ENCODE measurements around the gene LRRC8E.
"Not testable (repeated sequence)": the region's sequence is repeated elsewhere in the genome, so short reads cannot be mapped to it uniquely, and the experiment has no call there.

The LRRC8E gene

DNA sequence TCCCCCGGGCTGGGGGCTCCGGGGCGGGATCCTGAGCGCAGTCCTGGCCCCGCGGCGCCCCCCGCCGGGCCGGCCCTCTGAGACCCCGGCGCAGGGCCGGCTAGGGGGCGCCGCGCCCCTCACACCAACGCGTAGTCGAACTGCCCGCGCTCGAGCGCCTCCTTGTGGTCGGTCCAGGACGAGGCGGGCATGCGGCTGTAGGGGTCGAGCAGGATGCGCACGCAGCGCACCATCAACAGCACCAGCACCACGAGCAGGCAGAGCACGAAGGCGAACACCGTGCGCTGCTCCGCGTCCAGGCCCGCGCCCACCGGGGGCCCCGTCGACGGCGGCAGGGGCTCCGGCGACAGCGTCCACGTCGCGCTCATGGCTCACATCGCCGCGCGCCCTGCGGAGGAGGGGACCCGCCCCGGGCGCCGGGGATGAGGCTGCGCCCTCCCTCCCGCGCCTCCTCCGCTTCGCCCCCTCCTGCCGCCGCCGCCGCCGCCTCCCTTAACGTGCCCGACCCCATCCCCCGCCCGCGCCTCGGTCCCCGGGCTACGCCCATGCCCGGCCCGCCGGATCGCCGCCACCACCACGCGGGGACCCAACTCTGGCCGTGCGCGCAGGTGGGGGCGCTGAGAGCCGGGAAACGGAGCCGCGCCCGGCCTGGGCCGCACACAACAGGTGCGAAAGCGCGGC, 37.0 kb downstream of the LRRC8E start:
- no peak overlapping the region; the same call in 1 of the 2 replicates for H3K4me3 ChIP-seq (ENCODE audit: low read length)
- TF ChIP-seq ZNF274 (IDR thresholded peaks at IDR 0.05; ENCODE audit: low read depth, low read length), result no peak

DNA sequence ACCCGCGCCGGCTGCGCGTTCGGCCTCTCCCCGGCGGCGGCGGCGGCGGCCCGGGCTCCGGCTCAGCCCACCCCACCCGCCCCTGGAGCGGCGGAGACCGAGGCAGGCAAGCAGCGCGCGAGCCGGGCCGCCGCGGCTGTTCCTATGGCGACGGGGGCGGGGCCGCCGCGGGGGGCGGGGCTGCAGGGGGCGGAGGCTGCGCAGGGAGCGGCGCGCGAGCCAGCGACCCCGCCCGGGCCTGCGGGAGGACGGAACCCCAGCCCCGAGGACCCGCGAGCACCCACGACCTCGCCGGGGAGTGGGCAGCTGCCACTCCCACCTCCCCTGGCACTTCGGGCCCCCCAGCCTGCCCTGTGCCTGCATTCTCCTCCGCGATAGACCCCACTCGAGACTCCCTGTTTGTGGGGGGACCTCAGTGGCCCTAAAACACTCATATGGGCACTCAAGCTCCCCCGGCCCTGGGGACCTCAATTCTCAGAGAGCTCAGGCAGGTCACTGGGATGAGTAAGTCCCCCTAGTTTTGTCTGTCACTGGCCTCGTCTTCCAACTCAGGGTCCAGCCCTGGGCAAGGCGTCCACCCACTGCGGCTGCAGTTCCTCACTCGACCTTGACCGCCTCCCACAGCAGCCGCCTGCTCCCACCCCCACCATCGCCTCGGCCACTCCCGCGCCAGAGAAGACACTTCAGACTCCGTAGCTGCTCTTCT, 37.9 kb downstream of the LRRC8E start, which contains the start of gene CTXN1:
TSS of gene CTXN1 (minus strand) at position 115 of the 706 bp plus-strand sequence. CDS start 597 bp downstream, outside the sequence.
- TF ChIP-seq ZNF274 (IDR thresholded peaks at IDR 0.05; ENCODE audit: low read depth, low read length), result no peak
- H3K4me3 ChIP-seq (ENCODE audit: low read length), result no peak within 1 kb of the TSS; the same call in 1 of the 2 replicates

DNA sequence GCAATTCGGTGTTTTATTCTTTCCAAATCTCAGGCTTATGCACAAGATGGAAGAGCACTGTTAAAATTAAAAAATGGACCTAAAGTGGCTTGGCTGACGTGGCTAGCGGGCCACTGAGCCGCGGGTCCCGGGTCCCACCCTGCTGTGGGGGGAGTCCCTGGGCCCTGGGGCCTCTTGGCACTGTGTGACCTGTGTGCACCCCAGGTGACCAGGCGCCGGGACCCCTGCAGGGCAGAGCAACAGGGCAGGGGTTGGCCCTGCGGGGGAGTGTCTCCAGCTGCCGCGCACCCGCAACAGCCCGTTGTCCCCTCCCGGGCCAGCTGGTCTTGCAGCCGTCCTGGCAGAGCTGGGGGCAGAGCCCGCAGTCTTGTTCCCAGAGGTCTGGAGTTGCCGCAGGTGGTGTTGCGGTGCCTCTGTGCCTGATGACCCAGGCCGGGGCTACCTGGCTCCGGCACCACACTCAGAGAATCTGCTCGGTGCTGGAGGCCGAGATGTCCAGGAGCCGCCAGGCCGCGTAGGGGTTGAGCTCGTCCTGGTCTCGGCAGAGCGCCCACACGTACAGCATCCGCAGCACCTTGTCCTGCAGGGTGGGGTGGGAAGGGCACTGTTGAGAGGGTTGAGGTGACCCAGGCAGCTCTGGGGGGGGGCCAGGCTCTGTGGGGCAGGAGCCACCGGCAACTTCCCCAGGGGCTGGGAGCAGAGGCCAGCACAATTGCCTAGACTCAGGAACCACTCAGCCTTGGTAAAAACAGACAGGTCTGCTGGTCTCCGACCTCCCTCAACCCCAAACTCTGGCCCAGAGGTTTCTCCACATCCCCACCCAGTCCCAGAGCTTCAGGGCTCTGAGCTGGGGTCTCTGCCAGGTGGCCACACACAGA, 38.7 kb downstream of the LRRC8E start:
- H3K4me3 ChIP-seq (ENCODE audit: low read length), result no peak overlapping the region
- no peak for TF ChIP-seq ZNF274 (IDR thresholded peaks at IDR 0.05; ENCODE audit: low read depth, low read length)

DNA sequence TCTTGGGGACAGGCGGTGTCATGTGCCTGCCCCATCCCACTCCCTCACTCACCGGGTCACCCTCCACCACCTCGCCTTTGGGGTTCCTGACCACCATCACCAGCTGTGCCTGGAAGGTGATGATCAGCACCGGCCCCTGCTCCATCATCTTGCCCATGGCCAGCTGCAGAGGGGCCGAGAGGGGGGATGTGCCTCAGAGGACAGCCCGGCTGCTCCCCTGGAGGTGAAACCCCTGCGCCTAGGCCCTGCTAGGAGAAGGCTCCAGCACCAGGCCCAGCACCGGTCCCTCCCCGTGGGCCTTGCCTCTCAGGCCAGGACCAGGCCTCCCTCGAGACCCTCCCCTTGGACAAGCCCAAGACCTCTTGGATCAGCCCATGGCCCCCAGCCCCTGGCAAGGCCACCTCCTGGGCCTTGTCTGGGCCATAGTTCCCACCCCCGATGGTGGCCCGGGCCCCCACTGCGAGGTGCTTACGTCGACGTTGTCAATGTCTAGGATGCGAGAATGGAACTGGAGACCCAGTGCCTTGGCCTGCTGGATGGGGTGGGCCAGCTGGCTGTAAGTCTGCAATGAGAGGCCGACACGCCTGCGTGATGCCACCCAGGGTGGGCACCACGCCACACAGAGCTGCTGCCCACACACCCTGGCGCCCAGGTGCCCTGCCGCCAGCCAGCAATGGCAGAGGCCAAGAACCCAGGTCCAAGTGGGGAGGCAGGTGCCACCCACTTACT, 39.5 kb downstream of the LRRC8E start:
- TF ChIP-seq ZNF274 (IDR thresholded peaks at IDR 0.05; ENCODE audit: low read depth, low read length), result no peak
- no peak overlapping the region for H3K4me3 ChIP-seq (ENCODE audit: low read length)

DNA sequence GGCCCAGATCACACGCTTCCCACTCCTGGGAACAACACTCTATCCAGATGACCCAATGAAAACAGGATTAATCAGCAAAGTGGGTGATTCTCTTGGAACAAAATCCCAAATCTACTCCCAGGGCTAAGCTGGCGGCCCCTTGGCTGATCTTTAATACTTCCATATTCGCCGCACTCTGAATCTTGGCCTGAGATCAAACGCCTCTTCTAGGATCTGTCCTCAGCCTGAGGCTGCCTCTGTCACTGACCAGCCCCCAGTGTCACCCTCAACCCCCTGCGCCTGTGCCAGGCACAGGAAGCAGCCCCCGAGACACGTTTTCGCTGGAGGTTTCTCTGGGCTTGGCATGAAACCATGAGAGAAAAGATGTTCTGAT, 40.0 kb downstream of the LRRC8E start:
- TF ChIP-seq ZNF274 (IDR thresholded peaks at IDR 0.05; ENCODE audit: low read depth, low read length), result no peak
- H3K4me3 ChIP-seq (ENCODE audit: low read length), result no peak overlapping the region

DNA sequence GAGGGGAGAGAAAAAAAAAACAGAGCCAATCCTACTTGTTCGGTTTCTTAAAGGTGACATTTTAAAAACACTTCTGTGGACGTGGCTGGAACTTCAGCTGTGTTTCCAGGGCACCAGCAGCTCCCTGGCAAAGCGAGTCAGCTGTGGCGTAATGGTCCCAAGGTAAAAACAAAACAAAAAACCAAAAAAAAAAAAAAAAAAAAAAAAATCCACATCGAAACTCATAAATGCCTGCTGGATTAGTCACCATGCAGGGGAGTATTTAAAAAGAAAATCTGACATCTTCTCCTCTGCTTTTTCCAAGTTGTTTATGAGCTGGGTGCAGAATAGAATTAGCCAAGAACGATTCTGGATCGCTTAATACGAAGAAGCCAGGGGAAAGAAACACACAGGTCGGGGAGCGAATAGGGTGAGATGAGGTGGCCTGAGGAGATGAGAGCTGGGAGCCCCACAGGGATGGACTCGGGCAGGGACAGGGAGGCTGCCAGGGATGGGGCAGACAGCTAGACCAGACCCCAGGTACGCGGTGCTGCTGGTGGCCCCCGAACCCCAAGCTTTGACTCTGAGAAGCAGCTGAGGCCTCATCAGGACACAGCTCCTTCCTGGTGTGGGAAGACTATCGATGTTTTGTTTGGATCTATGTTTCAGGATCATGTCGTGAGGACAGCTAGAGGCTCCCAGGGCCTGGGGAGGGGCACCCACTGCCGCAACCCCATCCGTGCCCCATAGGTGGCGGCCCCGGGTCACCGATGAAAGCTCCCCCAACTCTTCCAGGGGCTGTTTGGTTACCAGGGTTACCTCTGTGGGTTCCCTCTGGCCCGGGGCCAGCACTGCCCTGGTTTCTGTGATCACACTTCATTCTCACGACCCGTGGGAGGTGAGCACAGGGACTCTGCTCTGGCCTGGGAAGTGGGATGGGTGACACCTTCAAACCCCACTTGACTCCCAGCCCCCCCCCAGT, 40.7 kb downstream of the LRRC8E start:
- no peak for TF ChIP-seq ZNF274 (IDR thresholded peaks at IDR 0.05; ENCODE audit: low read depth, low read length)
- no peak overlapping the region for H3K4me3 ChIP-seq (ENCODE audit: low read length)

DNA sequence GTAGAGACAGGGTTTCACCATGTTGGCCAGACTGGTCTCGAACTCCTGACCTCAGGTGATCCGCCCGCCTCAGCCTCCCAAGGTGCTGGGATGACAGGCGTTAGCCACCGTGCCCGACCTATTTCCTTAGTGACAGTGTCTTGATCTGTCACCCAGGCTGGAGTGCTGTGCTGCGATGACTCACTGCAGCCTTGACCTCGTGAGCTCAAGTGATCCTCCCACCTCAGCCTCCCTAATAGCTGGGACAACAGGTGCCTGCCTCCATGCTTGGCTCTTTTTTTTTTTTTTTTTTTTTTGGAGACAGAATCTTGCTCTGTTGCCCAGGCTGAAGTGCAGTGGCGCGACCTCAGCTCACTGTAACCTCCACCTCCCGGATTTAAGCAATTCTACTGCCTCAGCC, 41.7 kb downstream of the LRRC8E start:
- not testable (repeated sequence) for H3K4me3 ChIP-seq (ENCODE audit: low read length)

DNA sequence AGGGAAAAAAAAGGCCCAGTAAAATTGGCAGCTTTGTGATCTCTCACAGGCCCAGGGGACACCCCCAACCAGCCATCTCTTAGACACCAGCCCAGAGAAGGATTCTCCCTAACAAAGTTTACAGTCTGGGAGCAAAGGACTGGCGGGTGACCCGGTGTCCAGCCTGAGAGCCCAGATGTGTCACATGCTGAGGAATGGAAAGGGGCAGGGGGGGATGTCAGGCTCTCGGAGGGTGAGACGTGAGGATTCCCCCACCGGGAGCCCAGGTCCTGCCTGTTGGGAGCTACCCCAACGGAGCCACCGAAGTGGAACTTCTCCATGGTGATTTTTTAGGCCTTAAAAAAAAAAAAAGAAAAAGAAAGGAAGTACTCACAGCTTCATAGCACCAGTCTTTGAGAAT, 42.5 kb downstream of the LRRC8E start:
- H3K4me3 ChIP-seq (ENCODE audit: low read length), result no peak overlapping the region
- TF ChIP-seq ZNF274 (IDR thresholded peaks at IDR 0.05; ENCODE audit: low read depth, low read length), result no peak

DNA sequence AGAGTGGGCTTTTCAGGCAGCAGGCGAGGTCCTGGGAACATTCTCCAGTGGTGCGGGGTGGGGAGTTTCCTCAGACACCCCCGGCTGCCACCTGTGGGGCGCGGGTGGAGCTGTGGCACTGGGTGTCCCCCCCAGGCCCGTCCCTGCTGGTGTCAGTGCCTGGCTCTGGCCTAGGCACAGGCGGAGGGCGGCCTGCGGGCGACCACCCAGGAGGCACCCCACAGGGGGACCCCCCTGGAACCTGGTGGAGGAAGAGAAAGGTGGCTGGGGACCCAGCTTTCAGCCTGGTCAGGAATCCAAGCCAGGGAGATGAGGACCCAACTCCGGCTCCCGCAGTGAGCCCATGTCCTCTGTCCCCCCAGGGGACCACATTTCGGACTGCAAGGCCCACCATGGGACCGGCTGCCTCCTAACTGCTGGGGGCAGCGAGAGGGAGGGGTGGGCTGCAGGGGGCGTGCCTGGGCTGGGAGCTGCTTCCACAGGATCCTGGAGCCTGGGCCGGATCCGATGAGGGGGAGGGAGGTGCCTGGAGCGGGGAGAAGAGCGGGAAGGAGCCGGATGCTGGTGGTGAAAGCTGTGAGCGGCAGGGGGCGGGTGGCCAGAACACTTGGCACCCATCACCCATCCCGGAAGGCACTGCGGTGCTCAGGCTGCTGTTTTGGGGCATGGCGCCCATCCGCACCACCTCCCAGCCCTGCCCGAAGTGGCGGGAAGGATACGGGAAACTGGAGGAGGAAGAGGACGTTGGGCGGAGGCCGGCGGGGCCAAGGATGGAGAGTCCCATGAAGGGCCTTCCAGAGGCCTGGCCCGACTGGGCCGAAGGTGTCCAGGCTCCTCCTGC, 43.1 kb downstream of the LRRC8E start:
- H3K4me3 ChIP-seq (ENCODE audit: low read length), result no peak overlapping the region
- TF ChIP-seq ZNF274 (IDR thresholded peaks at IDR 0.05; ENCODE audit: low read depth, low read length), result no peak

DNA sequence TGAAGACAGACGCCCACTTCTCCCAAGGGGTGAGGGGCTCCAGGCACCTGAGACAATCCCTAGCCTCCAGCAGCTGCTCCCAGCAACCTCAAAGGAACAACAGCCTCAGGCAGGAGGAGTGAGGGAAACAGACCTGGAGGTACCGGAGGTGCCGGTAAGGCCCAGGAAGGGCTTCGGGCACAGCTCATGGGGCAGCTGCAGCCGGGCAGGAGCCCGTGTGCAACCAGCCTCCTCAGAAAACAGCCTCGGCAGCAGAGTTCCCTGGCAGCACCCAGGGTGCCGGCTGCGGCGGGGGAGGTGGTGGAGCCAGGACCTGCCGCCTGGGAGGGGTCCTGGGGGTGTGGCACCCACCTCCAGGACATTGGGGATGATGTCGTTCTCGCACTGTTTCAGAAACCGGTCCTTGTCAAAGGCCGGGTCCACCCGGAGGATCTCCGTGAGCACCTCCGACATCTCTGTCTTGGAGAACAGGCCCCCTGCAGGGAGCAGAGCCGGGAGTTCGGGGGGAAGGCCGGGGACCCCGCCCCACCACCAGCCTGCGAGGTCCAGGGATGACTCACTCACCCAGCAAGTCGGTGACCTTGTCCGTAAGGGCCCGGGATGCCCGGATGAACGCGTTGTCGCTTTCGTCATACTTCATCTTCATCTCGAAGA, 44.1 kb downstream of the LRRC8E start:
- no peak for TF ChIP-seq ZNF274 (IDR thresholded peaks at IDR 0.05; ENCODE audit: low read depth, low read length)
- no peak overlapping the region for H3K4me3 ChIP-seq (ENCODE audit: low read length)

DNA sequence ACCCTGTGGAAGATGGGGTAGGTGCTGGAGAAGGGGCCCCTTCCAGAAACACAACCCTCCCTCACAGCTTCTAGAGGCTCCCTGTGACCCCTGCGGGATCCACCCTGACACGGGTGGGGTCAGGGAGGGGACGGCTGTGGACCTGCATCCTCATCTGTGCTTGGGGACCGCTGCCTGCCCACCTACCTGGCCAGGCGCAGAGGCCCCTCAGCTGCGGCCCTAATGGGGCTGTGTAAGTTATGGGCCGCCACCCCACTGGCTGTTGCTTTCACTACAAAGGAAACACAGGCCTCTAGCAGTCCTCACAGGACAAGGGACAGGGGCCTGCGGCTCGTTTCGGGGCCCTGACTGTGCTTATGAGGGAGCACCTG, 44.6 kb downstream of the LRRC8E start:
- TF ChIP-seq ZNF274 (IDR thresholded peaks at IDR 0.05; ENCODE audit: low read depth, low read length), result no peak
- H3K4me3 ChIP-seq (ENCODE audit: low read length), result no peak overlapping the region

DNA sequence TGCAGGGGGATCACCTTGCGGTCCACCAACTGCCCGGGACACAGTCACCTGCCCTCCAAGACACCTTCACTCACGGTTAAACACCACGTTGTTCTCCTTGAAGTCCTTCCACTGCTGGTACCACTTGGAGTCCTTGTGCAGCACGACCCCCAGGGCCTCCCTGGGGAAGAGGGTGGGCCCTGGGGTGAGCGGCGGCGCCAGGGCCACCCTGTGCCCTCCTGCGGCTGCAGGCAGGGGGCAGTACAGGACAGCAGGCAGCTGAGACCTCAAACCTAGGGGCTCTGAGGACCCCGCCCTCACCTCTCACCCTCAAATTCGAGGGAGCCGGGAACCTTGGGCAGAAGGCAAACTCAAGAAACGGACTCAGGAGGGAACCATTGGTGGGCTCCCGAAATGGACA, 45.1 kb downstream of the LRRC8E start:
- no peak overlapping the region for H3K4me3 ChIP-seq (ENCODE audit: low read length)
- no peak for TF ChIP-seq ZNF274 (IDR thresholded peaks at IDR 0.05; ENCODE audit: low read depth, low read length)

All from GM08714 (cell line).